ENCODE results near the gene PPP2CA.

DNA sequence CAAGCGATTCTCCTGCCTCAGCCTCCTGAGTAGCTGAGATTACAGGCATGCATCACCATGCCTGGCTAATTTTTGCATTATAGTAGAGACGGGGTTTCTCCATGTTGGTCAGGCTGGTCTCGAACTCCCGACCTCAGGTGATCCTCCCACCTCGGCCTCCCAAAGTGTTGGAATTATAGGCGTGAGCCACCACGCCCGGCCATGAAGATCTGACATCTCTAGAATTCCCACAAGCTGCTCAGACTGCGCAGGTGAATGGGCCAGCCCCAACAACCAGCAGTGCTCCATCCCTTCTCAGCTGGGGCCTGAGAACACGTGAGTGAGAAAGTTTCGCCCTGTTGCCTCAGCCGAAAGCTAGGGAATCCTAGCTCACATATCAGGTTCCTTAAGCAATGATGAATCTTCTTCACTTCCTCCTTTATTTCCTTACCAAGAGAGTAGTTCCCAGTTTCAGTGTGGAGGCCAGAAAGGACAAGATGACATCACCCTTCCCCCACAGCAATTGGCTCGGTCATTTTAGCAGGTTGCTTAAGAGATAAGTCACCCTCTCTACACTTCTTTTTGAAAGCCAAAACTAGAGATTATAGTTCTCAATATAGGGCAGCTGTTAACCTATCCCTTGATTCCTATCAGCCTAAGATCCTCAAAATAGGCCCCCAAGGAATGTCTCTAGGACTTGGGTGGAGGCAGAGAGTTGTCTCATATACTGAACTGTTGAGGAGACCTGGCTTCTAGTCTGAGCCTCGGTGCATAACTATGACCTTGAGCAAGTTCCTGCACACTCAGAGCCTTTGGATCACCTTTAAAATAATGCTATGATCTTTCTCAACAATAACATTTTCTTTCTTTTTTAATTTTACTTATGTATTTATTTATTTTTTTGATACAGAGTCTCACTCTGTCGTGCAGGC is 23.9 kb upstream of the PPP2CA start:
- no peak for TF ChIP-seq REST (IDR thresholded peaks at IDR 0.05; ENCODE audit: insufficient read depth in 1 of 2, low read depth in 2 of 2, low read length in 1 of 2)
- TF ChIP-seq CTCF (IDR thresholded peaks at IDR 0.05) = no peak
- no peak for TF ChIP-seq POLR2AphosphoS5 (IDR thresholded peaks at IDR 0.05; ENCODE audit: low read depth, low read length)
- TF ChIP-seq SIN3A (IDR thresholded peaks at IDR 0.05; ENCODE audit: borderline replicate concordance, insufficient read depth, low read depth, low read length) = no peak
